Measurements from ENCODE around the gene ZNRD2.

ZNRD2 gene

GRCh38 chr11:65598258-65598699, 28.0 kb downstream of the ZNRD2 start:
- no peak for TF ChIP-seq CTCF (IDR thresholded peaks at IDR 0.05; ENCODE audit: insufficient read depth, low read depth, low read length, missing control alignments)
- no peak for DNase-seq (ENCODE audit: low read depth)
- no peak overlapping the region for H3K4me3 ChIP-seq (ENCODE audit: low read depth, low read length)

- no peak overlapping the region for H3K4me3 ChIP-seq (ENCODE audit: low read depth, low read length)
- TF ChIP-seq CTCF (IDR thresholded peaks at IDR 0.05; ENCODE audit: insufficient read depth, low read depth, low read length, missing control alignments) = no peak
- no peak for DNase-seq (ENCODE audit: low read depth)
Observed at GRCh38 chr11:65599216-65599954, 29.1 kb downstream of the ZNRD2 start.

GRCh38 chr11:65599955-65600246, 29.6 kb downstream of the ZNRD2 start:
- no peak for DNase-seq (ENCODE audit: low read depth)
- no peak for TF ChIP-seq CTCF (IDR thresholded peaks at IDR 0.05; ENCODE audit: insufficient read depth, low read depth, low read length, missing control alignments)
- H3K4me3 ChIP-seq (ENCODE audit: low read depth, low read length) = no peak overlapping the region

- DNase-seq (ENCODE audit: low read depth) = no peak
- H3K4me3 ChIP-seq (ENCODE audit: low read depth, low read length) = no peak overlapping the region
- no peak for TF ChIP-seq CTCF (IDR thresholded peaks at IDR 0.05; ENCODE audit: insufficient read depth, low read depth, low read length, missing control alignments)
Observed at GRCh38 chr11:65604258-65604657, 34.0 kb downstream of the ZNRD2 start.

- TF ChIP-seq CTCF (IDR thresholded peaks at IDR 0.05; ENCODE audit: insufficient read depth, low read depth, low read length, missing control alignments) = no peak
- DNase-seq (ENCODE audit: low read depth) = no peak
- no peak overlapping the region for H3K4me3 ChIP-seq (ENCODE audit: low read depth, low read length)
Observed at GRCh38 chr11:65606876-65607613, 36.8 kb downstream of the ZNRD2 start.

- no peak for DNase-seq (ENCODE audit: low read depth)
- no peak for TF ChIP-seq CTCF (IDR thresholded peaks at IDR 0.05; ENCODE audit: insufficient read depth, low read depth, low read length, missing control alignments)
- no peak overlapping the region for H3K4me3 ChIP-seq (ENCODE audit: low read depth, low read length)
Observed at GRCh38 chr11:65607614-65608426, 37.5 kb downstream of the ZNRD2 start.

Data from GM12865 (cell line).